Measurements from ENCODE around the gene LRCOL1.

LRCOL1 gene

DNA sequence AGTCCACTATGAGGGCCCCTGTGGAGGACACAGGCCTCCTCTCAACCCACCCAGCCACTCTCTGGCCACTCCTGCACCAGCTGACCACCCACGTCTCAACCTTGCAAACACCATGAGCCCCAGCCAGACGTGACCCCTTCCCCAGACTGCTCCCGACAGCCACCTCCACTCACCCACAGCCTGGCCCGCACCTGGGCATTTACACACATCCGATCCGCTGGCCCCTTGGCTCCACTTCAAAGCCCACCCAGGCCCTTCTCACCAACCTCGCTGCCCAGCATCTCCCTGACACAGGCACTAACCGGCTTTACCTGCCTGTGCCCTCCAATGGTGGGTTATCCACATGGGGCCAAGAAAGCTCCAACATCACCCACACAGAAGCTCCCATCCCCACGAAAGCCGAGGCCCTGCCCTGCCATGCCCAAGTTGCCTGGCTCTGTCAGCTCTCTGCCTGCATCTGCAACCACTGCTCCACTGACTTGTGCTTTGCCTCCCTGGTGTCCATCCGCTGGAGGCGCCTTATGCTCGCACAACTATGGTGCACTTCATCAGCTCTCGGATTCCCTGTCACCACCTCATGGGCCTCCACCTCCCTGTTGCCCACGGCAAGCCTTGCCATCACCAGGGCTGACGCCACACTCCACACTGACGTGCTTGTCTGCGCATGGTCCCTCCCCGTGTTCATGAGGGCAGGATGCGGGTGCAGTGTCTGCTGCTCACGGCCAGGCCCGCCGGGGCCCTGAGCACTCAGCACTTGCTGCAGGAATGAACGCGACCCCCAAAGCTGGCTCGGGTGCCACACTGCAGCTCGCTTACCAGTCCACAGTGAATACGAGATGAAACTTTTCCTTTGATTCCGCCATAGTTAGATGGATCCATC is 24.9 kb upstream of the LRCOL1 start:
- no peak for DNase-seq

GRCh38 chr12:132634411-132634990 is 24.1 kb upstream of the LRCOL1 start:
- no peak for DNase-seq

DNA sequence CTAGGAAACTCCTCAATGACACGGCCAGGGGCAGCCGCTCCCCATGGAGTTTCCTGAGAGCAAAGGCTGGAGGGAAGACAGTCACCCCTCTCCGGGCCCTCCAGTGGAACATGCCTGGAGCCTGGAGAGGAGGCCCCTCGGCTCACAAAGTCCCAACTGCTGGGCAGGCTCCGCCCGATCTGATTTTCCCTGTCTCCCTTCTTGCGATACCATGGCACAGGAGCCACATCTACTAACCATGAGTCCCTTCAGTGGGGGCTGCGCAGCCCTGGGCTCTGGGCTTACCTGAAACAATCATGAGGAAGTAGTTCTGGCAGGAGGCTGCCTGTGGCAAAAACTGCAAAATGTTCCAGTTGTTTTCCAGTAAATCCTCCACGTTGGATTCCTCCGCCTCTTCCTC is 23.5 kb upstream of the LRCOL1 start:
- no peak for DNase-seq

GRCh38 chr12:132633398-132633797 is 23.0 kb upstream of the LRCOL1 start:
- DNase-seq = no peak

DNA sequence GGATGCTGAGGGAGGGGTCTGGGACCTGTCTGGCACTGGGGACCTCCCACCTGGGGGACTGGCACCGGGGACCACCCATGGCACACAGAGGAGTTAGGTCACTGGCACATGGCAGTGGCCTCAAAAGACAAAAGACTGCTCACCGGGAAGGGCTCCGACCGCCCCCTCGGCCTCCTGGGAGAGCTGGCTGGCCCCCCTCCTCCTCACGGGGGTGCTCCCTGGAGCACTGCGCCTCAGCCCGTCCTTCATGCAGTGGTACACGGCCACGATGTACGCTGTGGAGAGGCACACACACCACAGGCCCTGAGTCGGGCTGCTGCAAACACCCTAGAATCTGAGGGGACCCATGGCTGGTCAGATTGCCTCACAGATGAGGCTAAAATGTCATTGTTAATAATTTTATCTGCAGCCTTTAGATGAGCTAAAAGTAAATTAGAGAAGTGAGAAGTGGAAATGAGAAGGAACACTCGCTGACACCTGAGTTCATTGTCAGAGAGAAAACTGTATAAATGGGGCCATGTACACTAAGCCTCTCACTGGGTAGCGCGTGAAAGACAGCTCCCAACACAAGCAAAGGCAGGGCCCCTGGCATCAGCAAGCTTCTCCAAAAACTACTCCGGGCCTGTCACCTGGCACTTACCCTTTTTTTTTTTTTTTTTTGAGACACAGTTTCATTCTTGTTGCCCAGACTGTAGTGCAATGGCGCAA is 22.3 kb upstream of the LRCOL1 start:
- no peak for DNase-seq

GRCh38 chr12:132631666-132632065 is 21.3 kb upstream of the LRCOL1 start:
- DNase-seq = no peak

- DNase-seq = no peak
Observed at GRCh38 chr12:132630672-132631071, 20.3 kb upstream of the LRCOL1 start.

DNA sequence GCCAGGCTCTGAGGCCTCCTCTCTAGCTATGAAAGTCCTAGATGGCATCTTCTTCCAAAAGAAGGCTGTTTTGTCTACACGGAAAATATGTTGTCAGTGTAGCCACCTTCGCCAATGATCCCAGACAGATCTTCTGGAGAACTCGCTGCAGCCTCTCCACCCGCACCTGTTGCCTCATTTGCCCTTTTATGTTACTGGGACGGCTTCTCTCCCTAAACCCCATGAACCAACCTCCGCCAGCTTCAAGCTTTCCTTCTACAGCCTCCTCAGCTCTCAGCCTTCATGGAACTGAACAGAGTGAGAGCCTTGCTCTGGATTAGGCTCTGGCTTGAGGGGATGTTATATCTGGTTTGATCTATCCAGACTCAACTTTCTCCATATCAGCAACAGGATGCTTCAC is 18.9 kb upstream of the LRCOL1 start:
- DNase-seq = no peak

DNA sequence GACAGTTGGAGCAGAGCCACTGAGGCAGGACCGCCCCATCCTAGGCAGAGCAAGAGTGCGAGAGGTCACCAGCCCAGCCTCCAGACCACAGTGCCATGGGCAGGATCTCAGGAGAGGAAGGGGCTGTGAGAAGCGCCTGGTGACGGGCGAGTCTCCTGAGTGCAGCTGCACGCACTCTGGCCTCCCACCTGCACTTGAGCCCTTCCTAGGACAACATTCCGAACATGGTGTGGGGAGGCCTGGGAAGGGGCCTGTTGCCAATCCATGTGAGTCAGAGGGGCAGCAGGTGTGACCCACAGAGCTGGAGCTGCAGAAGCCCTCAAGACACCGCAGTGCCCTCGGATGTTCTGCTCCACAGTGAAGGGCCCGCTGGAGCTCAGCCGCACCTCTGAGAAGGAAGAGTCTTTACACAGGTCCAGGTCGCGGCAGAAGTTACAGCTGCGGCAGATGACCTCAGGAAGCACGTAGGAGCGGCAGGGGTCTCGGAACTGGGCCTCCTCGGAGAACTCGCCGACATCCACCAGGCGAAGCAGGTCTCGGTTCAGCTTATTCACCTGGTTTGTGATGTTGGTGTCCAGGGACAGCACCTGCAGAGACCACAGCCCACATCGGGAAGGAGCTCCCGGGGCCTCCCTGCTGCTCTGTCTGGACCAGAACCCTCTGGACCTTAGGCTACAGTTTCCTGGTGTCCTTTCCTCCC is 15.5 kb upstream of the LRCOL1 start:
- DNase-seq = no peak

- DNase-seq = no peak
Observed at GRCh38 chr12:132624910-132625630, 14.7 kb upstream of the LRCOL1 start.

GRCh38 chr12:132624186-132624855 is 13.9 kb upstream of the LRCOL1 start:
- DNase-seq = no peak

- DNase-seq = no peak
Observed at GRCh38 chr12:132623072-132623869, 12.9 kb upstream of the LRCOL1 start.

DNA sequence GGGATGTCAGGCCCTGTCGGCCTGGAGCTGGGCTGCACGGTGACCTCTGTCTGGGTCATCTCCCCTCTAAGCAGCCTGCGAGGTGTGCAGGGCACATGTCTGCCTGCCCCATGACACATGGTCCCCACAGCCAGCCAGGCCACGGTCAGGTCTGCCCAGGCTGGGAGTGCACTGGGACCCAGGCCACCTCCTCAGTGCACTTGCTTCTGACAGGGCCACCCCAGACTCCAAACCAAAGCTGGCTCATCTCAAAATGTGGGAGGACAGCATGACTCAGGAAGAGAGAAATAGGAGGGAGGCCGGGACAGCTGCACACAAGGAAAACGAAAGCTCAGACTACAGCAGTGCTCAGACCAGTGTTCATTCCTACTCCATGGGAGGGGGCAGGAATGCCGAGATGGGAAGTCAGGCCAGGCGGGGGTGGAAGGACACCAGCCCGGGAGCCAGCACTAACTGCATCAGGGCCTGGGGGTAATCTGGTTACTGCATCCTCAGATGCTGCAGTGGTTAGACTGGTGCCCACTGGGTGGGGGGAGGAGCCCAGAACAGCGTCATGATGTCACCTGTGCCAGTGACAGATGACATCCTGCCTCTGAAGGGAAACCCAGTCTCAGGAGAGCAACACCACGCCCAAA is 12.2 kb upstream of the LRCOL1 start:
- DNase-seq = no peak

GRCh38 chr12:132621657-132622435 is 11.5 kb upstream of the LRCOL1 start:
- no peak for DNase-seq

DNA sequence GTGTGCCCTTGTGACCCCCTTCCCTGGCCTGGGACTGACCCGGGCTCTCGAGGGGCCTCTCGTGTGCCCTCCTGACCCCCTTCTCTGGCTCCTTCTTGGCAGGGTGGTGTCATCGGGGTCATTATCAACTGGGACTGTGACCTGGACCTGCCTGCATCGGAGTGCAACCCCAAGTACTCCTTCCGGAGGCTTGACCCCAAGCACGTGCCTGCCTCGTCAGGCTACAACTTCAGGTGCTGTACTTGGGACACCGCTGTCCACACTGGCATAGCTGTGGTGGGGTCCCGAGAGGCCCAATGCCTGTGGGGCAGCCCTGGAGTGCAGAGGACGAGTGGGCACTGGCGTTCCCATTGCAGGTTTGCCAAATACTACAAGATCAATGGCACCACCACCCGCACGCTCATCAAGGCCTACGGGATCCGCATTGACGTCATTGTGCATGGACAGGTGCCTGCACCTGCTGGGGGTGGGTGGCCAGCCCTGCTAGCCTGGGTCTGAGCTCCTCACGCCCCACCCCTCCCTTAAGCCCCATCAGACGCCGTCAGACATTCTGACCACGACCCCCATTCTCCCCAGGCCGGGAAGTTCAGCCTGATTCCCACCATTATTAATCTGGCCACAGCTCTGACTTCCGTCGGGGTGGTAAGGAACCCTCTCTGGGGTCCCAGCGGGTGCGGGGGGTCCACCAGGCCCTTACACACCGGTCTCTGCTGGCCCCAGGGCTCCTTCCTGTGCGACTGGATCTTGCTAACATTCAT is 10.7 kb upstream of the LRCOL1 start:
- DNase-seq = no peak

- no peak for DNase-seq
Observed at GRCh38 chr12:132620113-132620898, 9.9 kb upstream of the LRCOL1 start.

- no peak for DNase-seq
Observed at GRCh38 chr12:132619386-132620112, 9.2 kb upstream of the LRCOL1 start.

DNA sequence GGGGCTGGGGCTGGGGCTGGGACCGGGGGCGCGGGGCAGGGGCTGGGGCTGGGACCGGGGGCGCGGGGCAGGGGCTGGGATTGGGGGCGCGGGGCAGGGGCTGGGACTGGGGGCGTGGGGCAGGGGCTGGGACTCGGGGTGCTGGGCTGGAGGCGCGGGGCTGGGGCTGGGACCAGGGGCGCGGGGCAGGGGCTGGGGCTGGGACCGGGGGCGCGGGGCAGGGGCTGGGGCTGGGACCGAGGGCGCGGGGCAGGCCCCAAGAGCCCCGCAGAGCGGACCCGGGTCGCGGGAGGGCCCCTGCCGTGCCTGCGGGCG is 8.6 kb upstream of the LRCOL1 start:
- DNase-seq = no peak

Data from NCI-H2029 treated with DMSO at 0.1 percent for 48 hours (cell line).